NCI-H510A (cell line): ENCODE data around the gene DCLK2.

Experiments used
- DNase-seq: peaks from one replicate; lab custom pipeline; 2025; lab: John Stamatoyannopoulos, UW

The DCLK2 gene

DNA sequence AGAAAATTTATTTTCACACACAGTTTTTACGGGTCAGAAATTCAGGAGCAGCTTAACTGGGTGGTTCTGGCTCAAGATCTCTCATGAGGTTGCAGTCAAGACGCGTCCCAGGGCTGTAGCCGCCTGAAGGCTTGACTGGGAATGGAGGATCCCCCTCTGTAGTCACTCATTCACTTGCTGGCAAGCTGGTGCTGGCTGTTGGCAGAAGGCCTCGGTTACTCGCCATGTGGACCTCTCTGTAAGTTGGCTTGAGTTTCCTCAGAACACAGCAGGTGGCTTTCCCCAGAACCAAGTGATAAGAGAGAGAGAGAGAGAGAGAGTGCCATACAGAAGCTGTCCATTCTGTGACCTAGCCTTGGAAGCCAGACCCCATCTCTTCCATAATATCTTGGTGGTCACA lies 132.8 kb downstream of the DCLK2 start:
- DNase-seq: no peak

DNA sequence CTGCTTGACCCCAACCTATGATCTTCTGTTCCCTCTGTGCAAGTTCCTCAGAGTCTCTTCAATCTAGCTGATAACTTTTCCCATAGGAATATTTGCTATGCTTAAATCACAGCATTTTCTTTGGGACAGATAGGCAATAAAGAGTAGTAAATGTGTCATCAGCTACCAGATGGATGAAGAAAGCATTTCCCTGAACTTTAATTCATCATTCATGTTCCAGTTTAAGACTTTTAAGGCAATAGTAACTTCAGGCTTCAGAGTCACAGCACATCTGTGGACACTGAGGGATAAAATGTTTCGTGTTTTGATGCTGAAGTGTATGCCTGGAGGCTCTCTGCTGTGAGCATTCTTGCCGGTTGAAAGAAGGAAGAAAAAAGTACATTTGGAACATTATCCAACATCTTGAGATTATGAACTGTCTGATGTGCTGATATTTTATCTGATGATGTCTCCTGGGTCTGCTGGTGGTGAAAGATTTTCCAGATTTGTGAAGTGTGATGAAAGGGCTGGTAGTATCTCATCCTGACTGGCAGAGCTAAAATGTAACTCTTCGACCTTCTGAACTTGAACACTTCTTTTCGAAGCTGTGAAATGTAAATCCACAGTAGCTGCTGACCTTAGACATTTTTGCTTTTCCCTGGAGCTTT lies 133.7 kb downstream of the DCLK2 start:
- DNase-seq: no peak

DNA sequence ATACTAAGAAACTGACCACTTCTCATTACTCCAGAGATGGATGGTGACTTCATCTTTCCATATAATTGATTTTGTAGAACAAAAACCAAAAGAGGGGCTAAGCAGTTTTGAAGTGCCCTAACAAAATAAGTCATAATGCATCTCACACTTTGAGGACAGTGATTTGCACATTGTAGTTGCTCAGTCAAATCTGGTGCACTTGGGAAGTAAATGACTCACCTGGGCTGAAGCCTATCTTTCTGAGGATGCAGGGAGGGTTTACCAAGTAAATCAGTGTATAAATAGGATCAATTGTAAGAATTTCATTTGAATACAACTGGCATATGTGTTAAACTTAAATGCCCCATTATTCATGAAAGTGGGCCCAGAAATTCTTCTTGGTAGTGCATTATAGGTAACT lies 134.2 kb downstream of the DCLK2 start:
- no peak for DNase-seq

DNA sequence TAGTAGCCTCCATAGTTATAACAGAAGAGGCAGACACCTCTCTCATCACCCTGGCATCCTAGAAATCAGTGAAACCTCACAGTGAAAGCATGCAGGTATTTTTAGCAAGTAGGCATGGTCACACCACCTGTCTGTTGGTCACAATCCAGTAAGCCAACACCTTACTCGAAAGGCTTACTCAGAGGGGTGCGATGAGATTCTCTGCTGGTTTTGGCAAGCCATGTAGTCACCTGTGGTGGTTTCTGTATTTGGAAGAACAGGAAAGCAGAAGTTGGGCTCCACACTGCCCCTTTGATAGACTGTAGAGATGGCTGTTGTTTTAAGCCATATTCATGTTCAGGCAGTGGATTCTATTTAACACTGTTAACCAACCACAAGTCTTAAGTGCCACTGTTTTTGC lies 134.7 kb downstream of the DCLK2 start:
- DNase-seq: no peak

DNA sequence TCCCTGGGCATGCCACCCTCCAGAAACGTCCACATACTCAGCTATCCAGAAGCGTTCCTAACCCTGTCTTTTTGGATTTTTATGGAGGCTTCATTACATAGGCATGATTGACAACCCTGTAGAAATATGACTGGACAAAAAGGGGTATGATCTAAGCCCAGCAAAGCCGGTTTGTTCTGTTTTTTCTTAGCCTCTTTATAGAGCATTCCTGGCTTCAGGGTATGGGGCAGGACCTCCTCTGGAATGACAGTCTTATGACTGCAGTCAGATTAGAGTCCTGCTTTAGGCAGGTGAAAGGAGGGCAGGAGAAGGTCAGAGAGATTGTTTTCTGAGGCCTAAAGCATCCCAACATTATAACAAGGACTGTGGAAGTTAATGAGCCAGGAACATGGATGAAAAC lies 137.4 kb downstream of the DCLK2 start:
- DNase-seq: no peak

DNA sequence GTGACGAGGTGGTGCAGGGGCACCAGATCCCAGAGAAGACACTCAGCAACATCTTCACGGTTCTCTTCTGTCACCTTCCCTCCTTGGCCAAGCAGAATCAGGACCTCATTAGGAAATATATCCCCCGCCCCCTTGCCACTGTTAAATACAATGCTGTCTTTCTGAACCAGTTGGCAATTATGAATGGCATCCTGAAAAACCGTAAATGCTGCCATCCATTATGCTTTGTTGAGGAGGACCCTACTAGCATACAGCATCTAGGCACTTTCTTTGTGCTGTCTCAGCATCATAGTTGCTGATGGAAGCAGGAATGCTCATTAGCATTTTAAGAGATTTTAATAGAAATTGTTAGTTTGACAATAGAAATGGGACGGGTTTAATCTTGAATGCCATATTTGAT lies 138.5 kb downstream of the DCLK2 start:
- no peak for DNase-seq

DNA sequence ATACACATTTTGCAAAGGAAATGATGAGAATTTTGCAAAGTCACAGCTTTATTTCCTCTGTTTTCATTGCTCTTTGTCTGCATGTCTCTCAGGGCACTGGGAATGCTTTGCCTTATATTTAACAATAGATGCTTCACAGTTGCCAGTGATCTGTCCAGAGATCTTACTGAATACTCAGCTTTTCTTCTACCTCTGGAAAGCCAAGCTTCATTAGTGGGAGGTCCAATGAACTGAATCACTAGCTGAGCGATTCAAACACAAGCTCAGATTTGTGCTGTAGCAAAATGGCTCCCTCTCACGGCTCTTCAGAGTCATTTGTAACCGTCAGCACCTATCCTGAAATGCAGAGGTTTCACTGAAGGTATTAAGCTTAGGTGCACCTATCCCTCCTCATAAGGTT lies 138.9 kb downstream of the DCLK2 start:
- peak; percentile 3 for DNase-seq

DNA sequence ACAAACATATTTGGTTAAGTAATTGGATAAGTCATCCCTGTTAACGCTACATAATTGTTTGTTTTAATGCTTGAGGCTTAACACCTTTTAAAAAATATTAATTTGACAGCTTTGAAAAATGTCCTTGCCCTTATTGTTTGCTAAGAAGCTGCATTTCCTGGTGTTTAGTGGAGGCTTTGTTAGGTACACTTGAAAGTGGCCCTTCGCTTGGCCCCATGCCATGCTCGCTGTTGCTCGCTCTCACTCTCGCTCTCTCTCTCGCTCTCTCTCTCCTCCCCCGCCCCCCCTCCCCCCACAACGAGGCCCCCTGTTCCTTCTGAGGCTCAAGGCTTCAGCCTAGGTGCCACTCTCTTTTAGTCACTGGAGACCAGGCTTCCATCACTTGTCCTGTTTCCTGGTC lies 139.6 kb downstream of the DCLK2 start:
- DNase-seq: peak; percentile 25

DNA sequence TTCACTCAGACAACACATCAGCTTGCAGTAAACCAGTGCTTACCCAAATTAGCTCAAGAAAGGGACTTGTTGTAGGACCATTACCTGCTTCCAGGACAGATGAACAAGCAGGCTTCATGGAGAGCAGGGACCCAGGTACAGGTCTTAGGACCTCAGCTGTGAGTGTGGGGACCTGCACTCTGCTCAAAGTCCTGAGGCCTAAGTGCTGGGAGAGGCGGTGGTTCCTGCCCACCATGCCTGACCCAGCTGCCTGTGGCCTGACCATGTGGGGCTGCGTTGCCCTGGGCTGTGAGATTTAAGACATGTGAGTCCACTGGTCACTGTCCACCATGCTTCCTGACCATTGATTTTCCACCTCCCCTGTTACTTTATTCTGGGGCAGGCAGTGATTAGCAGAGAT lies 140.2 kb downstream of the DCLK2 start:
- DNase-seq: no peak

DNA sequence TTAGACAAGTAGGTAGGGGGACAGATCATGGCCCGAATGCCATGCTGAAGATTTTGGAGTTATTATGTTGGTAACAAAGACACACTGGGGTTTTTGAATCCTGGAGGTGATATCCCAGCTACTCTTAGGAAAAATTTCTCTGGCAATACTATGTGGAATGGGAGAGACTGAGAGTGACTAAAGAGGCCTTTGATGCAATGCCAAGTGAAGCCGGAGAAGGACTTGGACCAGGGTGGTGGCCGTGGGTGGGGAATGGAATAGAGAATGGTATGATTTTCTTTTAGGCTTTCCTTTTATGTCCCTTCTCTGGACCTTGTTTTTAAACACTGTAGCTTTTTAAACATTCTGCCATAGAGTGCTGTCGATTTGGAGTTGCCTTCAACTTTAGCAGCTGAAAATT lies 141.6 kb downstream of the DCLK2 start:
- DNase-seq: no peak

DNA sequence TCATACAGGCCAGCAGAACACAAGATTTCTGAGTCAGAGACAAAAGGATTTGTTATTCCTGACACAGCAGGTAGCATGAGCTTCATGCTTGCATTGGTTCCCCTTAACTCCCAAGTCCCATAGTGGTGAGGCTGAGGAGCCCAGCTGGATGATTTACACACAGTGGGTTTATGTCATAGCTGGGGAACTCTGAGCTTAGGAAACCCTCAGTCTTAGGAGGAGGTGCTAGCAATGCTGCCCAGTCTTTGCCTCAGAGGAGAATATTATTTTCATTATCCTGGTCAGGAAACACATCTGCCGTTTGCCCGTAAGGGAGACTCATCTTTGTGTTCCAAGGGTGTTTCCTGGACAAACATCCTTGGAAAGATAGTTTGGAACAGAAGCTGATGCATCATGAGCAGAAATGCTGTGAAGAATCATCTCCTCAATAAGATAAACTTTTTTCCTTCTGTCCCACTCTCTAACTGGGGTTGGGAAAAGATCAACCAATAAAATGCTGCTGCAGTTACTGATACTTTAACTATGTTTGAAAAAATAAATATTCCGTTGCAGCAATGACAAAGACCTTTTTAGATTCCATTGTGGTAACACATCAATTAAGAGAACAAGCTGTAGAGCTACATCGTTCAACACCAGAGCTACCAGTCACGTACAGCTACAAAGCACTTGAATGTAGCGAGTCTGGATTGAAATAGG lies 146.8 kb downstream of the DCLK2 start:
- DNase-seq: no peak

DNA sequence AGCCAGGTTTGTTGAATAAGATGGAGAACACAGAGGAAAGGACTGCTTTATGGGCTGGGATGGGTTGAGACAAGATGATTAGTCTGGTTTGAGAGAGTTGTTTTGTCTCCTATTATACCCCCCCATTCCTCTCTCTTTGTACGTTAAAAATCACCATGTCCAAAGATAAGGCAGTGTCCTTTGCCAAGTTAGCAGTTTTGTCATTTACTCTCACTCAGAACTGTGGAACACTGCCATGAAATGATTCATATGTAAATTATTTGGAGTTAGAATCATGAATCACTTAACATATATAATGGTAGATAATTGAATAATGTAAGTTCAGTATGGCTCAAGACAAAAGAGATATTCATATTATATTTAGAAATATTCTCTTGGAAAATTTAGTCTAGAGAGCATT lies 151.3 kb downstream of the DCLK2 start:
- no peak for DNase-seq

DNA sequence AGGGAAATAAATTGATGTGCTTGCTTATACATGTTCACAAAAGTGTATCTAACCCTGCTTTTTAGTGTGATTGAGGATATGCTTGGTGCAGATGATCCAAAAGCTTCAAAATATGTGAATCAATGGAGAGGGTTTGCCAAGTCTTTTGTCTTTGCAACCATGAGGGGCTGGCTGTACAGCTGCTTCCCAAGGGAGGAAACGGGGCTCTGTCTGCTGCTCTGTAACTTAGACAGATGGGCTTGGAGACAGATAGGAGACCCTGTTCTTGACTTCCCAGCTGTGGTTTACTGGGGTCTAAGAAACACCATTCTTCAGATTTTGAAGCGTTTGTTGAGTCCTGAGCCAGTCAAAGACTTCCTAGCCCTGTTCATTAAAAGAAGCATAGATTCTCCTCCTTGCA lies 152.3 kb downstream of the DCLK2 start:
- DNase-seq: no peak

DNA sequence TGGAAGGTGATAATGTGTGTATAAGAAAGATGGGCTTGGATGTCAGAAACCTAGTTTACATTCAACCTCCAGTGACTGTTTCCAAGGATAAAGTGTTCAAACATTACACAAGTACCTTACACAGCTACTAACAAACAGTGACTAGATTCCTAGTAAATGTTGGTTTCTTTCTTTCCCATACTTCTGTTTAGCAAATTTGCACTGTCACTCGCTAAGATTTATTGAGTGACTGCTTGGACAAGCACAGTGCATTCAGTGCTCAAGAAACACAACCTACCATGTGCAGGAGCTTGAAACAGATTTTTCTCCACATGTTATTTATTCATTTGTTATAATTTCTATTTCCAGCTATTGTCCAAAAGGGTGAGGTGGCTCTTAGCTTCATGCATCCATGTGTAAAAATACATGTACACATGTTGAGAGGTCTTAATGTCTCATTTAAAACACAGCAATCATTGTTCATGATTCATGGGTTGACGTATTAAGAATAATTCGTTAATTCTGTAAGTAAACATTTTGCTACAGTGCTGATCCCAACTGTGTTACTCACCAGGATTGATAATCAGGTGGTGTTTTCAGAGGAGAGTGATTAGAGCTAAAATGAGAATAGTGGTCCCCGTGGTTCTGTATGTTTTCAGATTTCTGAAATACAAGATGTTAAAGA lies 153.0 kb downstream of the DCLK2 start:
- no peak for DNase-seq

DNA sequence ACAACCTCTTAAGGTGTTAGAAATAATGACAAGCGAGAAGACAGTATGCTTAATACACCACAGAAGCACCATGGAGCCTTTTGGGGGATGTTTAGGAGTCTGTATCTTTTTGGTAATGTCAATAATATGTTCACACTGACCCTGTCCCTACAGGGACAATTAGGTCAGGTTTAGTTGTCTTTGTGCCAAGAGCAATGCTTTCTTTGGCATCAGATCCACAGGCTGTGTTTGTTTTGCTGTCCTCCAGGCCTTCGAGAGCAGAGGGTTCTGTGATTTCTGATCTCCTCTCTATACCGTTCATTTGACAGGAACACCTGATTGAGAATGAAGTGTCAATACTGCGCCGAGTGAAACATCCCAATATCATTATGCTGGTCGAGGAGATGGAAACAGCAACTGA lies 153.8 kb downstream of the DCLK2 start:
- no peak for DNase-seq

DNA sequence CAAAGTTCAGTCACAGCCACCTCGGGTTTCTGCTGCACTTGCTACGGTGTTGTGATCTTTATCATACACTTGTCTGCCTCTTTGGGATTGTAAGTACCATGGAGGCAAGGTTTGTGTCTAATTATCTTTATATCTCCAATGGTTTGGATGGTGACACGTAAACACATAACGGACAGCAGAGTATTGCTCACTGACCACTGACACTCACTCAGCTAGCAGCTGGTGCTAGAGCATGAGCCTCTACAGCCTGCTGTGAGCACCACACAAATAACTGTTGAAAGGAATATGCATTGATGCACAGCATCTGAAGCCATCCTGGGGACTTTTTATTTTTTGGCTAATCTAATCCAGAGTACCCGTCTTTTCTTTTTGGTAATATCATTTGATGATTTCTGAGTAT lies 156.0 kb downstream of the DCLK2 start:
- DNase-seq: no peak

DNA sequence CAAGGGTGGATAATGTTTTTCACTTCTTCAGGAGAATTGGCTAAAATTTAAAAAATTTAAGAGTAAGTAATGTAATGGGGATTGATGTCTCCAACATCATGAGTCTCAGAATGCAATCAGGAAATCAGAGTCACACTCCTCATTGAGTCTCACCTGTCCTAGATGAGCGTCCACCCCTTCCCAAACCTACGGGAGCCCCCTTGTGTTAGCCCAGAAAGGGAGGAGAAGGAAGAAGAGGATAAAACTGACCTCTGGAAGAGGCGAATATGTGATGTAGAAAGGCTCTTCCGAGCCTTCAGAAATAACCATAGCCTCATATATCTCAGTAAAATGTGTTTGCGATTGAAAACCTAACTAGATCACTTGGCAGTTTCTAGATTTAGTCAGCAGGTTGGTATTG lies 157.1 kb downstream of the DCLK2 start:
- no peak for DNase-seq

DNA sequence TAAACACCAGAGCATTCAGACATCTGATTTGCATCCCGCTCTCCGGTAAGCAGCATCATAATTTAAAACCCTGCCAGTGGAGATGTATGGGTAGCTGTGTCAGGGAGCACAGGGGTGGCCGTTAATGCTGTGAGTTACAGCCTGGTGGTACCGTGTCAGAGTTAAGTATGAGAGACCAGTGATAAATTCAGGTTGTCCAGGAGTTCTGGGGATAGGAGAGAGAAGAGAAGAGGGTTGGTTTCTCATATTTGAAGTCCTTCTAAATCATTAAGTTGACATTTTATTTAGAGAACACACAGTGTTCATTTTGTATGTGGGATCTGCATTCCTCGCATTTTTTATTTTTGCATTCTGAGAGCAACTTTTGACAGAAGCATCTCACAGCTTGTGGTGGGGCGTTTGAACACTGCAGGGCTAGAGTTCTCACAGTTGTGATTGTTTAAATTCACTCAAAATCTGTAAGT lies 157.6 kb downstream of the DCLK2 start:
- DNase-seq: no peak

DNA sequence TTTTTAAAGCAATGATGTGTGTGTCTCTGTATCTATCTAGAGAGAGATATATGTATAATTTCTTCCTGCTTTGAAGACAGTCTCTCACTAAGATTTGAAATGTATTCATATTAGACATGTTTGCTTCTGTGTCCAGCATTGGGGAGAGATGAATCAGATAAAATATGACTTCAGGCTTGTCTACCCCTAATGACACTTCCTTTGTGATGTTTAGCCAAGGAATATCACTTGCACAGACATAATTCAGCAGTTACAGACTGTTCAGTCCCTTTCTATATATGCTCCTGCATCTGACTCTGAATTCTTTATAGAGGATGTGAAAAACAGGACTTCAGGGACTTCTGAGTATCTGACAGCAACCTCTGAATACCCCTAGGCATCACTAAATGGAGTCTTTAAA lies 158.4 kb downstream of the DCLK2 start:
- DNase-seq: no peak

DNA sequence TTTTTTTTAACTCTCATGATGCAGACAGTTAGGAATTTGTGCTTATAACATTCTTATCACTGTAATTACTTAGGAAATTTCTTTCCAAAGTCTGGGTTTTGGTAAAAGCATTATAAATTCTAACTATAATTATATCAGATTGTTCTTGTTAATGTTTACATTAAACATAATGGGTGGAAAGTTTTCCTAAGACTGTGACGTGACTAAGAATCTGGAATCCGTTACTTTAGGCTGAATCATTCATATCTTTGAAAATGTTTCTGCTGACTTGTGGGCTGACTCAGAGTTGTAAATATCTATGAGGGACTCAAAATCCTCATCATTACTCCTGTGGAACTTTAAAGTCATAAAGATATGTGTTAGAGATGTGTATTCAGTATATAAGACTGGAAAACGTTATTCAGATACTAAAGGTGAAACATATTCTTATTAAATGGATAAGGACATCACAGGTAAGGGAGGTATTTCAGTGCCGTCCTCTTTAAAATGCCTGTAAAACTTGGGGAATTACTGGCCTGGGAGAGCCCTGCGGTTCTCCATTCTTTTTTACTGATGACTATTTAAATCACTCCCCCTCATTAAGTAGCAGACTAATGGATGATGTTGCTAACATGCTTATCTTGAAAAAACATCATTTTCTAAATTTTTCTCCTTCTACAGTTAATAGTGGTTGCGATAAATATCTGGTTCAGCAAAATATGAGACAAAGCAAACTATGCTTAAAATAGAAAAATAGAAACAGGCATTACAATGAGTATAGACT lies 159.0 kb downstream of the DCLK2 start:
- no peak for DNase-seq

DNA sequence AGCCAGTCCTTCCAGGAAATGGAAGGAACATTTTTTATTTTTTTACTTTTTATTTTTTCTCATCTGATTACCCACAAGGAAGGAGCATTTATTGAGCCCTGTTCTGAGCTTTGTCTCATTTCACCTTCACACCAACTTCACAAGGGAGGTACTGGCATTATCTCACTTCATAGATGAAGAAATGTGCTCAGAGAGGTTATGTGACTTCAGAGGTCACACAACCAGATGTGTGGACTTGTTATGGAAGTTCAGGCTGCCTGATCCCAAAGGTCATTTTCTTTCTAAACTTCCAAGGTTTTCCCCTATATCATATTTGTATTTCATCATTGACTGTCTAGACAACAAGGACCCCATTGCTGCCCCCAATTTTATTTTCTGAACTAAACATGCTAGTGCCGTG lies 160.3 kb downstream of the DCLK2 start:
- DNase-seq: no peak

DNA sequence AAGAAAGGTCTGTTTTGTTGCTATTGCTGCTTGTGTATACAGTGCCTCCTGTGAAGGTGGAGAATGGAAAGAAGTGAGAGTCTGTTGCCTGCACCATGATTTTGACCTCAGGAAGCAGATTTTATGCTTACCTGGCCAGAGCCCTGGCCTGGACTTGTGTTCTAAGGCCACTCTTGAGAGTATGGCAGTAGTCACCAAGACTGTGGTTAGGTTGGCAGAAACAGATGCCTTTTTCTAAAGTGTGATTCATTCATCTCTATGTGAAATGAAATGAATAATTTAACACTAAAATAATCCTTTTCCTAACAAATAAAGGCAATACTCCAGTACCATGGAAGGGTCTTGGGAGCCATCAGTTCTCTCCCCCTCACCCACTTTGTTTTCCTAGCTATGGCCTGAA lies 161.8 kb downstream of the DCLK2 start:
- DNase-seq: no peak
